GM13977 (cell line): ENCODE results near the gene ZNRD2.

Source experiments
- DNase-seq: peaks from one replicate; pipeline ENCODE4 v3.0.0; 2012; ENCODE audit warnings: low spot score
- CTCF ChIP-seq: IDR thresholded peaks from 2 replicates; pipeline ENCODE4 v1.5.1; 2012; ENCODE audit warnings: mild to moderate bottlenecking, control low read depth; ENCODE audit not compliant: insufficient read depth; ENCODE audit errors: extremely low read depth, missing control alignments
- in situ Hi-C: fragments of 300-500 bp; cut with MboI; formaldehyde crosslinking; loops from one replicate; pipeline ENCODE4 v1.12.0; 2022; ENCODE audit warnings: low sequenced_read_pairs, low pct_unique_long_range_greater_than_20kb, mixed read lengths, inconsistent platforms; ENCODE audit not compliant: unreplicated experiment

Gene ZNRD2

GRCh38 chr11:65554057-65554818 lies 16.0 kb upstream of the ZNRD2 start:
- in situ Hi-C loops, result no loop called here
- no peak for TF ChIP-seq CTCF
- DNase-seq, result no peak

- in situ Hi-C loops, result no loop called here
- no peak for DNase-seq
- TF ChIP-seq CTCF, result no peak
Measured at GRCh38 chr11:65554842-65555430, 15.3 kb upstream of the ZNRD2 start.

GRCh38 chr11:65555693-65556231 lies 14.5 kb upstream of the ZNRD2 start:
- in situ Hi-C loops, result no loop called here
- no peak for TF ChIP-seq CTCF
- DNase-seq, result no peak

GRCh38 chr11:65556470-65557279 lies 13.6 kb upstream of the ZNRD2 start:
- DNase-seq, result no peak
- no peak for TF ChIP-seq CTCF
- in situ Hi-C loops, result no loop called here

- in situ Hi-C loops, result no loop called here
- no peak for DNase-seq
- no peak for TF ChIP-seq CTCF
Measured at GRCh38 chr11:65557280-65558001, 12.8 kb upstream of the ZNRD2 start.
